GM23248 (cell line): ENCODE measurements around the gene RPL41.

Source experiments
- EZH2 ChIP-seq: fragments of 200-600 bp; sonication (generic); IDR thresholded peaks from 2 replicates; pipeline ENCODE4 v1.6.1; 2018; ENCODE audit warnings: antibody characterized with exemption, mild to moderate bottlenecking; ENCODE audit not compliant: insufficient read depth, poor library complexity, severe bottlenecking
- EZH2phosphoT487 ChIP-seq: fragments of 200-600 bp; sonication (generic); IDR thresholded peaks from 2 replicates; pipeline ENCODE4 v1.6.1; 2018; ENCODE audit warnings: antibody characterized with exemption, moderate library complexity, mild to moderate bottlenecking, low read depth; ENCODE audit not compliant: insufficient read depth

DNA sequence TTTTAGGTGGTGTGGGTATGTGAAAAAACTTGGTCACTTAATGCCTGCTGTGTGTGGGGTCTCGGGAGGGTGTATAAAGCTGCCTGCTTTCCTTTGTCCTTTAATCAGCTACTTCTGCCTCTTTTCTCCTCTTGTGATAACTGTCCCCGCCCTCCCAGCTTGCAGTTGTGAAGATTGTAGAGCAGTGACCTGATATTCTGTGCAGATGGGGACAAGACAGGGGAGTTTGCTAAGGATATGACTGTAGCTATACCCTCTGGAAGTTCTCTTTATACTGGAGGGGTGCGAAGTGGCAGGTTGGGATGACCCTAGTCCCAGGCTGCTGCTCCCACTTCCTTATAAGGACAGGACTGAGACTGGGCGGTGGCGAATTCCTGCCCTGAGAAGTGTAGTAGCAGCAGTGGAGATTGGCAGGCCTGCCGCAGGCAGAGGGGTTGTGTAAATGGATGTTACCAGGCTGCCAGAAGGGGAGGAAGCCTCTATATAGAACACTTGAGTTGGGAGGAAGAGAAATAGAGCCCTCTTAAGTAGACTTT lies 42.6 kb downstream of the RPL41 start:
- TF ChIP-seq EZH2phosphoT487 (no peak), EZH2 (no peak)
